HS-27A (cell line): ENCODE measurements around the gene OAS1.

ENCODE experiments used
- DNase-seq: peaks from one replicate; pipeline ENCODE4 v3.0.0-alpha.2; 2012; ENCODE audit warnings: low read depth, missing footprints

OAS1 gene

GRCh38 chr12:112967306-112967705, 60.5 kb downstream of the OAS1 start:
- DNase-seq: no peak

GRCh38 chr12:112967858-112968257, 61.1 kb downstream of the OAS1 start:
- DNase-seq: no peak
